Tongue (tissue), 2 donors: ENCODE measurements around the gene TMCC2. TPM values are rescaled to one million over a fixed set of nuclear protein-coding genes. Genes with fewer than 3 reads are reported as not detected.
A peak's percentile ranks its signal among the peaks of the same experiment; 100 is the strongest.

Experiments used
- DNase-seq: peaks from one replicate; pipeline ENCODE4 v3.0.0-alpha.2; 2015
- total RNA-seq: library from RNA; depleted of rRNA; stranded (reverse); fragments of >200 nt; gene quantifications from one replicate; pipeline ENCODE4 v1.2.3, GENCODE V29; 2014

TMCC2 gene
- total RNA-seq, 1 donor from 2014 or later, result 14.1 TPM

DNA sequence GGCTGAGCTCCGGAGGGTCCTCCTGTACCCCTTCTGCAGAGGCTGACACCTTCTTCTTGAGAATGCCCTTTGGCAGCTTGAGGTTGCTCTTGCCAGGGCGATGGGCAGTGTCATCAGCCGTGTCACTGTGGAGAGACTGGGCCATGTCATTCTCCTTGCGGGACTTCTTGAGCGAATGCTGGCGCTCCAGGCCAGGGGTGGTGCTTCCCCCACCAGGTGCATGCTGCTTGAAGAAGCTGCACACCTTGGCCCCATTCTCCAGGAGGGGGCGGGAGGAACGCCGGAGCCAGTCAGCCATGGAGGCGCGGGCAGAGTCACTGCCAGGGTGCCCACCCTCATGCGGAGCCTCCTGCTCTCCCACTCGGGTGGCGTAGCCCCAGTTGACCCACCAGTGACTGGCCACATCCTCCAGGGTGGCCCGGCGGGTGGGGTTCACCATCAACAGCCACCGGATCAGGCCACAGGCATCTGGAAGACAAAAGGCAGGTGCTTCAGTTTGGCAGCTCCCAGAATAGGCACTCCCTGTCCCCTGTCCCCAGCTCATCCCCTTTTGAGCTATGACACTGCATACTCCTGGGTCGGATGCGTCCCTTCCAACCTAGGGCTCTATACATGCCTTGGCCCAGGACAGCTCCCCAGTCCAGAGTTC is 76.4 kb downstream of the TMCC2 start:
- no peak for DNase-seq

GRCh38 chr1:205304695-205305070 is 76.9 kb downstream of the TMCC2 start:
- DNase-seq, result no peak

DNA sequence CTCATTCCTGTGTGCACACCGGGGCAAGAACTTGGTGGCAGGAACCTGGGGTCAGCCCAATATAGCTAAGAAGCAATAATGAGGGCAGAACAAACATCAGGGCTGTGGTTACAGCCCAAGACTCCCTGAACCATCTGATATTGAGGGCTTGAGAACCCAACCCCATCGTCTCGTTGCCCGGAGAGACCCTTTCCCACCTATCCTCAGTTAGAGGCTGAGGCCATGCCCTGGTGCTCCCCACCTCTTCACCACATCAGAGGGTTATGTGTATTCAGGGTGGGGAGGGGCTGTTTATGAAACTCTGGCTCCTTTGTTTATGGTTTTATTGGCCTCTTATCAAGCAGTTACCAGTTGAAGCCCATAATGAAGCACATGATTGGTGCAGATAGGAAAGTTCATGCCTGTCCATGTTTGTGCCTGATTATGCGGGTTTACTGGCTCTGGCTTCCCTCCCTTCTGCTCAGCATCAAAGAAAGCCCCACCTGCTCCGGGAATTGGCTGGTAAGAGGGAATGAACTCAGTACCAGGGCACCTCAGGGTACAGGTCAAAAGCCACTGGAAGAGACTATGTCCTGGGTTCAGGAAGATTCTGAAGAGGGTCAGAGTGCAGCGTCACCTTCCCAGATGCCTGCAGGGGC is 79.3 kb downstream of the TMCC2 start:
- DNase-seq, result no peak

- no peak for DNase-seq
These were observed 82.0 kb downstream of the TMCC2 start for GRCh38 chr1:205309741-205310140.

GRCh38 chr1:205310976-205311704 is 83.4 kb downstream of the TMCC2 start:
- DNase-seq, result no peak

DNA sequence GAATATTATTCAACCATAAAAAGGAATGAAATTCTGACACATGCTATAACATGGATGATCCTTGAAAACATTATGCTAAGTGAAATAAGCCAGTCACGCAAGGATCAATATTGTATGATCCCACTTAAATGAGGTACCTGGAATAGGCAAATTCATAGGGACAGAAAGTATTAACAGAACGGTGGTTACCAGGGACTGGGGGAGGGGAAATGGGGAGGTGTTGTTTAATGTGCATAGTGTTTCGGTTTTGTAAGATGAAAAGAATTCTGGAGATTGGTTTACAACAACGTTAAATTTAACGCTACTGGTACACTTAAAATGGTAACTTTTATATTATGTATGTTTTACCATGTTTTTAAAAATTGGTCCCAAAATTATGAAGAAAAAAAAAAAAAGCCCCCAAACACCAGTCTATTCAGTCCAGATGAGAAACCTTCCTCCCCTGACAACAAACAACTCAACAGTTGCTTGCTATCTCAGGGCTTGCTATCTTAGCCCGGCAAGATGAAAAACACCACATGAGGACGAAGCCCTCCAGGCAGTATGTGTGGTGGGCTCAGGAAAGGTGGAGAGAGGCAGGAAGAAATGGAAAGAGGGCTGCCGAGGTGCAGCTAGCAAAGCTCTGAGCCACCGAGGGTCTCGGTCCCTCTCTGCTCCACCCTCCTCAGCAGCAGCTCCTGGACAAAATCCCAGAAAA is 85.3 kb downstream of the TMCC2 start:
- DNase-seq, result no peak

DNA sequence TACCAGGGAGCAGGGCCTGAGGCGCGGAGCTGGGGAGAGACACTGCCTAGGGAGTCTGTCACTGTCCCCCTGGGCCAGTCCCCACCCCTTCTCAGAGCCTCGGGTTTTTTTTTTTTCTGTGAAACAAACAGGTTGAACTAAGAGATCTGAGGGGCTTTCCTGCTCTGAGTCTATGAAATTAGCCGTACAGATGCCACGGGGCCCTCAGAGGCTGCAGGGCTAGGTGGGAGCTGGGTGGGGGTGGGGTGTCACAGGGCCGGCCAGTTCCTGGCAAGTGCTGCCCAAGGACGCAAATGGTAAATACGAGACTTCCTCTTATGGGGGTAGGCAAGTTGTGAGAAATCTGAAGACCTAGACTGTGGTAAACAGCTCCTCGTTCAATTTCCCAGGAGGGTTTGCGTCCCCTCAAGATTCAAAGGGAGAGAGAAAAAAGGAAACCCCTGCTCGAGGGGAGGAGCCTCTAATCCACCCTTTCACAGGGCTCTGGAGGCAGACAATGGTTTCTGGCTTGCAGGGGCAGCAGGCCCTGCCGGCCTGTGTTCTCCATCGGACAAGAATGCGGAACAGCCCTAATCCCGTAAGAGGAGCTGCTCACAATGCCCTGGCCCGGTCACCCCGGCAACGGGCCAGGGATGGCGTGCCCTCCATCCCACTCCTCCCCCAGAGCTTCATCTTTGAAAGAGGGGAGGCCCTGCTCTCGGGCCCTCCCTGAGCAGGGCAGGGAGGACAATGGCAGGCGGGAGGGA is 86.0 kb downstream of the TMCC2 start:
- DNase-seq, result peak; percentile 80

DNA sequence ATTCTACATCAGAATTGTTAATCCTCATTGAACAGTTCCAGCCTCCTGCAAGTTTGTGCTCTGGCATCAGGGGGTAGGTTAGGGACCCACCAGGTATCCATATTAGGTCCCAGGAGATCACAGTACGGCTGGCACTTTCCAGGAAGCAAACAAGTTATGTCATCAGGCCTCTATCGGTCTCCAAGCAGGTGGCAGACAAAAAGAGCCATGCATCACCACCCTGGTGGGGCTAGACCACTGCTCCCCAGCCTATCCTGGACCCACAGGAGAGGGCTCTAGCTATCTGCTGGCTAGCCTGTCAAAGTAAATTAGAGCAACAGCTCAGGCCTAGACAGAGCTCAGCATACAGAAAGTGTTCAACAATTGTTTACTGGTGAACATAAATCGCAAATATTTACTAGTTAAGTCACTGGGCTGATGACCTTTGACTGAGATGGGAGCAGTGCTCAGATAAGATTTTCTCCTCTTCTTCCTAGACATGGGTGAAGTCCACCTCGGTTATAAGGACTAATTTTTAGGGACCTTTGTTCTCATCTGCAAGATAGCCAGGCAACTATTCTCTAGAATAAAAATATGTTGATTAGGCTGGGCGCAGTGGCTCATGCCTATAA is 87.4 kb downstream of the TMCC2 start:
- no peak for DNase-seq

GRCh38 chr1:205316161-205316566 is 88.4 kb downstream of the TMCC2 start:
- DNase-seq, result no peak

DNA sequence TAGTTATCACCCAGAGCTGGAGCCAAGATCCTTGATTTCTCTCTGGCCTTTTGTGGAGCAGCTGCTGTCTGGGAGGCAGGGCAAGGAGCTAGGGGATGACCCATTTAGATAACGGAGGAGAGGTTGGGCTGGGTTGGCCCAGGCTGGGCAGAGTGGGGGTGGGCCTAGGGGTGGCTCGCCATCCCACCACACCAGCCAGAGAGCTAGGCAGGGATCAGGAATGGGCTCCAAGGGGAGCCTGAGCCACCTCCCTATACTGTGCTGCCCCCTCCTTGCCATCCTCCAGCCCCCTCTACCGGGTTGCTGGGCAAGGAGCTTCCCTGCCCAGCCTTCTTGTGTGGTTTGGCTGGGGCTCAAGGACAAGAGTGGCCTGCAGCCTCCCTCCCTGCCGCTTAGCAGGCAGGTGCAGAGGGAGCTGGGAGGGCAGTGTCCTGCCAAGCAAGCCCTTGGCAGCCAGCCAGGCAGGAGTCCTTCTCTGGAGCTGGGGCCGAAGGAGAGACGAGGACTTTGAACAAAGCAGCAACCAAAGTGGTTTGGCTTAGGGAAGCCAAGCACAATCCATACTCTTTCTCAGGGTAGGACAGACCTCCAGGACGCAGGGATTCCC is 89.7 kb downstream of the TMCC2 start:
- peak; percentile 83 for DNase-seq

GRCh38 chr1:205318231-205318991 is 90.7 kb downstream of the TMCC2 start:
- DNase-seq, result no peak

DNA sequence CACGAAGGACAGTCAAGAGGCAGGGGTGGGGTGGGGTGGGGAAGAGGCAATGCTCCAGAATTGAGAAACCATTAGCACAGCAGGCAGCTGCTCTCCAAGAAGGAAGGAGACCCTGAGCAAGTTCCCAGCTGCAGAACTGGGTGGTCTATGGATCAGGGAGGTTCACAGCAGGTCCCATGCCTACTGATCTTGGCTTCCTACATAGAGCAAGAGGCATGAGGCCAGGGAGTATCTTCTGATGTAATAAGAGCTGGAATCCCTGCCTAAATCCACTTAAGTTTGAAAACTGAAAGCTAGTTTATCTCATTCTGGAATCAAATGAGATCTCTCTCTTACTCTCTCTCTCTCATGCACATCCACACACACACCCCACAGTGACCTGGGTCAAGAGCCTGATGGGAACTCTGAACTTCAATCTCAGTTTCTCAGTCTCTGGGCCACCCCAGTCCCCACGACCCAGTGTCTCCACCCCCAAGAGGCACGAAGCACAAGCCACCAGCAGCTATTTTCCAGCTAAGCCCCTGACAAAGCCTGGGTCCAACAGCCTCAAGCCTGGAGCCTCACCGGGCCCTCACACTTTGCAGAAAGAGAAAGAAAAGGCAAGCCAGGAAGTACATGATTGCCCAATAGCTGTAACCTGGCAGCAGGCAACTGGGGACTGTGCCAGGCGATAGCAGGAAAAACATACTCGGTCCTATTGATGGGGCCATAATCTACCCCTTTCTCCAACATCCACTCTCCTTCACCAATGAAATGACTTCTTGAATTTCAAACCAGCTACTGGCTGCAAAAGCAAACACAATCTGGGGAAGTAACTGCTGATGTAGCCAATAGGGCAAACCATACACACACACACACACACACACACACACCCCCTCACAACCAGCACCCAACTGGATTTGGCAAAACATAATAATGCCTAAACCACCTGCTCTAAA is 91.6 kb downstream of the TMCC2 start:
- DNase-seq, result peak; percentile 38

DNA sequence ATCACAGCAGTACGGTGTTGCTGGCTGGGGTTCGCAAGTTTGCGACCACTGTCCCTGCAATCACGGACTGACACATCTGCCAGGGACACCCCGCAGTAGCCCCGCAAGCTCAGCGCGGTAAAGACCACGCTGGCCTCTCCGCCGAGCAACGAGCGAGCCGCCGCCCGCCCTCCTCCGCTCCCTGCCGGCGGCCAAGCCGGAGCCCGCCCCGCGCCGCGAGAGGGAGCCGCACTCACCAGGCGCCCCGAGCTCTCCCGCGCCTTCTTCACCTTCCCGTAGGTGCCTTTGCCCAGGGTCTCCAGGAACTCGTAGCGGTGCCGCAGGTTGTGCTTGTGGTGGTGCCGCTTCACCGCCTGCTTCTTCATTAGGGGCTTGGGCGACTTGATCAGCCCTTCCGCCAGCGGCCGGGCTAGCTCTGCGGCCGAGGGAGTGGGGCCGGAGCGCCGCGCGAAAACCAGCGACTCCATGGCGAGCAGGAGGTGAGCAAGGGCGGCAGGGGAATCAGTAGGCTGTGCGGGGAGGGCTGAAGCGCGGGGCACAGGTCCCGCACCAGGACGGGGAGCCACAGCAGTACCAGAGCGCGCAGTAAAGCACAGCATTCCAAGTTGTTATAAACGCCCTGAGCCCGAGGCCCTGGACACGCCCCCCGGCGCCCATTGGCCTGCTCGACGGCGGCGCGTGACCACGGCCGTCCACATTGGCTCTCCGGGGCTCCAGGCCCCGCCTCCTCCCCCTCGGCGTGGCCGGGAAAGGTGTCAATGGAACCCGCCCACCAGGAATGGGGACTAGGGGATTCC is 93.6 kb downstream of the TMCC2 start, which contains the start of gene NUAK2:
TSS of gene NUAK2 (minus strand) at position 584 of the 797 bp plus-strand sequence. CDS start at position 467, 117 bp downstream.
- DNase-seq, result peak; percentile 89

GRCh38 chr1:205321959-205322283 is 94.2 kb downstream of the TMCC2 start:
- no peak for DNase-seq
